RWPE2 (cell line): Measurements from ENCODE around the gene GNGT2.

ENCODE experiments used
- ATAC-seq: fragments of 200-7000 bp; cut with Tn5 transposase; 3 replicates; pipeline ENCODE4 v1.9.1; 2021; ENCODE audit warnings: low read depth
- DNase-seq: peaks from one replicate; pipeline ENCODE4 v3.0.0-alpha.2; 2020; ENCODE audit warnings: low spot score
- H3K27ac ChIP-seq: fragments of 450-650 bp; 2 replicates; pipeline ENCODE4 v1.5.1; 2017; ENCODE audit warnings: mild to moderate bottlenecking; ENCODE audit not compliant: poor library complexity, severe bottlenecking
- H3K27me3 ChIP-seq: fragments of 250-450 bp; sonication (Bioruptor Pico); 2 replicates; pipeline ENCODE4 v1.5.1; 2021; ENCODE audit warnings: mild to moderate bottlenecking, moderate library complexity; ENCODE audit not compliant: insufficient read depth, poor library complexity, severe bottlenecking
- H3K36me3 ChIP-seq: fragments of 250-450 bp; sonication (Bioruptor Pico); 2 replicates; pipeline ENCODE4 v1.5.1; 2020; ENCODE audit warnings: low read depth, mild to moderate bottlenecking, moderate library complexity
- H3K4me1 ChIP-seq: fragments of 250-450 bp; sonication (Bioruptor Pico); 2 replicates; pipeline ENCODE4 v1.5.1; 2021; ENCODE audit warnings: mild to moderate bottlenecking, moderate library complexity; ENCODE audit not compliant: insufficient read depth, poor library complexity, severe bottlenecking
- H3K4me3 ChIP-seq: fragments of 250-450 bp; sonication (Bioruptor Pico); 2 replicates; pipeline ENCODE4 v1.5.1; 2021; ENCODE audit warnings: mild to moderate bottlenecking, moderate library complexity; ENCODE audit not compliant: severe bottlenecking
- H3K9me3 ChIP-seq: fragments of 250-450 bp; sonication (Bioruptor Pico); 2 replicates; pipeline ENCODE4 v1.5.1; 2021; ENCODE audit warnings: mild to moderate bottlenecking, moderate library complexity; ENCODE audit not compliant: severe bottlenecking
- CTCF ChIP-seq: fragments of 450-650 bp; IDR thresholded peaks from one replicate; pipeline ENCODE4 v1.5.1; 2017; ENCODE audit warnings: mild to moderate bottlenecking, moderate library complexity; ENCODE audit not compliant: poor library complexity, severe bottlenecking

GNGT2 gene

DNA sequence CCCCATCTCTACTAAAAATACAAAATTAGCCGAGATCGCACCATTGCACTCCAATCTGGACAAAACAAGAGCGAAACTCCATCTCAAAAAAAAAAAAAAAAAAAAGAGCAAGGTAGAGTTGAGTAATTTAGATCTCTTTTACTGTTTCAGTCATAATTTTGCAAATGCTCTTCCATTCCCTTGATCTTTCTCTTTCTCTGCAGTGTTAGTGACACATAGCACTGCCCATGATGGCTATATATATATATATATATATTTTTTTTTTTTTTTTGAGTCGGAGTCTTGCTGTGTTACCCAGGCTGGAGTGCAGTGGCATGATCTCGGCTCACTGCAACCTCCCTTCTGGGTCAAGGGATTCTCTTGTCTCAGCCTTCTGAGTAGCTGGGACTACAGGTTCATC lies 32.4 kb upstream of the GNGT2 start:
- H3K27ac ChIP-seq, result no peak overlapping the region
- no peaks in the 10 kb centered on the region for H3K27me3 ChIP-seq
- no peak overlapping the region for H3K4me3 ChIP-seq
- no peak for ATAC-seq
- H3K4me1 ChIP-seq, result no peaks in the 10 kb centered on the region
- H3K9me3 ChIP-seq, result no peaks in the 10 kb centered on the region
- TF ChIP-seq CTCF, result no peak
- DNase-seq, result no peak
- no peaks in the 10 kb centered on the region for H3K36me3 ChIP-seq

DNA sequence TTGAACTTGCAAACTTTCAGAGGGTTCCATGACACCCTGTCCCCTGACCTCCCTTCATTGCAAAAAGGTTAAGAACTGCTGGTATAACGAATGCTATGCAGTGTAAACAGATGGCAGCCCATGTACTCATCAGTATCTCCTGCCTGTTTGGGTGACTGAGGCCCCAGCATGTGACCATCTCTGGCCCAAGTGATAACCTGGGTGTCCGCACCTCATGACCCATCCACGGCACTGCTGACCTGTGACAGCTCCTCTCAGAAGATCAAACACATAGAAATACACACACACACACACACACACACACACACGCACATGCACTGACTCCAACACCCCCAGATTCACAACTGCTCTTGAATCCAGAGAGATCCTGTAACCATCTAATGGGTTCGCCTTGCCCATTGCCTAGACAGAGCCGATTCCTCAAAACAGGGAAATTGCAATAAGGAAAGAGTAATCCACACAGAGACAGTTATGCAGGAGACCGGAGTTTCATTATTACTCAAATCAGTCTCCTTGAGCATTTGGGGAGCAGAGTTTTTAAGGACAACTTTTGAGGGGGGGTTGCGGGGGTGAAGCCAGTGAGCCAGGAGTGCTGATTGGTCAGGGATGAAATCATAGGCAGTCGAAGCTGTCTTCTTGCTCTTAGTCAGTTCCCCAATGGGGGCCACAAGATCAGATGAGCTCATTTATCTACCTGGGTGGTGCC lies 31.5 kb upstream of the GNGT2 start:
- Histone ChIP-seq H3K36me3 (no peaks in the 10 kb centered on the region), H3K27me3 (no peaks in the 10 kb centered on the region), H3K27ac (no peak overlapping the region), H3K4me1 (no peaks in the 10 kb centered on the region), H3K4me3 (no peak overlapping the region), H3K9me3 (no peaks in the 10 kb centered on the region)
- TF ChIP-seq CTCF, result no peak
- ATAC-seq (no peak), DNase-seq (no peak)

DNA sequence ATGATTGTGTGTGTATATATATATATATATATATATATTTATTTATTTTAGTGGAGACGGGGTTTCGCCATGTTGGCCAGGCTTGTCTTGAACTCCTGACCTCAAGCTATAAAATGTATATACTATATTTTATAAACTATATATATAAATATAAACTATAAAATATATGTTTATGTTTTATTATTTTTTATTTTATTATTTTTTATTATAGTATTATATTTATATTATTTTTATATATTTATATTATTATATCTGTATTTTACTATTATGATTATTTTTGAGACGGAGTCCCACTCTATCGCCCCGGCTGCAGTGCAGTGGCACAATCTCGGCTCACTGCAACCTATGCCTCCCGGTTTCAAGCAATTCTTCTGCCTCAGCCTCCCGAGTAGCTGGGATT lies 30.7 kb upstream of the GNGT2 start:
- no peak for TF ChIP-seq CTCF
- Histone ChIP-seq H3K4me1 (no peaks in the 10 kb centered on the region), H3K27ac (no peak overlapping the region), H3K4me3 (no peak overlapping the region), H3K9me3 (no peaks in the 10 kb centered on the region), H3K27me3 (no peaks in the 10 kb centered on the region), H3K36me3 (no peaks in the 10 kb centered on the region)
- DNase-seq (no peak), ATAC-seq (no peak)

- no peak for DNase-seq
- no peaks in the 10 kb centered on the region for H3K27me3 ChIP-seq
- no peak for ATAC-seq
Measured at GRCh38 chr17:49240619-49241018, 30.2 kb upstream of the GNGT2 start.

More at GRCh38 chr17:49240619-49241018, 30.2 kb upstream of the GNGT2 start:
- Histone ChIP-seq H3K27ac (no peak overlapping the region), H3K4me3 (no peak overlapping the region), H3K36me3 (no peaks in the 10 kb centered on the region), H3K9me3 (no peaks in the 10 kb centered on the region), H3K4me1 (no peaks in the 10 kb centered on the region)
- no peak for TF ChIP-seq CTCF
